ELF-1 (cell line): ENCODE measurements around the gene MALSU1.

Source experiments
- DNase-seq: peaks from one replicate; pipeline ENCODE4 v3.0.0-alpha.2; 2016; ENCODE audit warnings: low read depth, low spot score

The MALSU1 gene

GRCh38 chr7:23335136-23335535, 36.0 kb downstream of the MALSU1 start:
- DNase-seq, result no peak

GRCh38 chr7:23335621-23336020, 36.5 kb downstream of the MALSU1 start:
- DNase-seq, result no peak

DNA sequence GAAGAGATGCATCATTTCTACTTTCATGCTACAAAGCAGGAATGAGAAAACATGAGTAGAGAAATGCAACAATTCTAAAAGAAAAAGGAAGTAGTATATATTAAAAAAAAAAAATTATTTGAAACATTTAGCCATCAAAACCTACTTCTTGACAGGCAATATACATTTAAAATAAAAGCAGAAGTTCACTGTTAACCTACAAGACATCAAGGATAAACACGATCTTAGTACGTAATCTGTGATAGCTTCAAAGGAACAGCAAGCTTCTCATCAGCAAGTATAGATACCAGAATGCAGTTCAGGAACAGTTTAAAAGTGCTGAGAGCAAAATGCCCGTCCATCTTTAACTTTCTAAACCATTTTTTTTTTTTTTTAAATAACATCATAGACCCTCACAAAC, 36.9 kb downstream of the MALSU1 start:
- no peak for DNase-seq

- DNase-seq, result no peak
These were observed 37.7 kb downstream of the MALSU1 start for GRCh38 chr7:23336799-23337283.

DNA sequence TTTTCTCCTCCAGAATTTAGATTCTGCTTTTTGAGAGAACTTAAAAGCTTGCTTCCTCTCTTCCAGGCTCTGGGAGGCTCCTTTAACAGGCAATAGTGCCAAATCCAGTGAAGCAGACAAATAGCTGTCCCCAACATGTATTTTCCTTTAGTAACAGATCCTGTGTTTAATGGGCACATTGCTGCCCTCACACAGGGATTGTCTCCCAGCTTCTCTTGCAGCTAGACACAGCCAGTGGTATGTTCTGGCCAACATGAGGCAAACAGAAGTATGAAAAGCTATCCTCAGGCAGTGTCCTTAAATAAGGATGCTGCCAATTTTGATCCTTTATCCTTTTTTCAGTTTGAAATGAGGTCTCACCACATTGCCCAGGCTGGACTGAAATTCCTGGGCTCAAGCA, 38.2 kb downstream of the MALSU1 start:
- no peak for DNase-seq

DNA sequence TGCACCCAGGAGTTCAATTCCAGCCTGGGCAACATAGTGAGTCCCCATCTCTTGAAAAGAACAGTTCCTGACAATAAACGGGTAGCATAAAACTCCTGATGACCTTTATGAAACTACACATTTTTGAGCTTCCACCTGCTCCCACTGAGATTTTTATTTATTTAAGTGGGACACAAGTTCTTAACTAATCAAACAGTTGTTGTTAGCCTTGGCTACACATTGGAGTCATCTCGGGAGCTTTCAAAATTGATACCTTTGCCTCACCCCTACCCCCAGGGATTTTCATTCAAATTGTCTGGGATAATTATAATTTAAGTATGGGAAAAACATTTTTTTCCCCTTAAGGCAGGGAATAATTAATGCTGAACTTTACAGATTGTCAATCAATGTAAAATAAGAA, 39.3 kb downstream of the MALSU1 start:
- DNase-seq, result no peak

GRCh38 chr7:23338863-23339262, 39.7 kb downstream of the MALSU1 start:
- no peak for DNase-seq

GRCh38 chr7:23341846-23342598, 42.9 kb downstream of the MALSU1 start:
- DNase-seq, result no peak

DNA sequence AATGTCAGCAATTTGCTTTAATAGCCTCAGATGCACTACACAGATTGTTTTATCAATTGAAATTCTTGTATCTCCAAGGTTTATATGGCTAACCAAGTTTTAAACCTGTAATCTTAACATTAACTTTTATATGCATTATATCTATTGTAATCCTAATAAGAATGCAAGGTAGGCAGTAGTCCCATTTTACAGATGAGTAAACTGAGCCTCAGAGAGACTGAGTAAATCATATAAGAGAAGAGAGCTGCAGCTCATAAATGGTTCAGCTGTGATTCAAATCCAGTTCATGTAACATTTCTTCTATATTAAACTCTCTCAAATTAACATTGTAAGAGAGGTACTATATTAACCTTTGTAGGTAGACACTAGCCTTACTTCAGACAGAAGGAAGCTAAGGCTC, 44.0 kb downstream of the MALSU1 start:
- DNase-seq, result no peak

- DNase-seq, result no peak
These were observed 44.8 kb downstream of the MALSU1 start for GRCh38 chr7:23343806-23344475.

DNA sequence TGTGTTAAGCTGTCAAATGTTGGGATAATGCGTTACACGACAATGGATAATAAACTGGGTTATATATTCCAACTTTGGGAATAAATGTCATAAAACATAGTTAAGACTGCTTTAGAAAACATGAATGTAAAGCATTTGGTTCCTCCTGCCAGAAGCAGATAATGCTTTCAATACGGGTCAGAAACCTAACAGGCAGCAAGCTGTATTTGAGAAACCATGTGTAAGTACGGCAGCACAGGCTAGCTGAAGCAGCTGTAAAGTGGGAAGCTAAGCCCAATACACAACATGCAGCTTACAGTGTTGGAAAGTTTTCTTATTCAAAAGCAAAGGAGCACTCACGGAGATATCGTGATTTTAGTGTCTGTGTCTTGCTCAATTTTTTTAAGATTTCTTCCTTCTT, 46.5 kb downstream of the MALSU1 start:
- no peak for DNase-seq

GRCh38 chr7:23346316-23346715, 47.2 kb downstream of the MALSU1 start:
- DNase-seq, result no peak

DNA sequence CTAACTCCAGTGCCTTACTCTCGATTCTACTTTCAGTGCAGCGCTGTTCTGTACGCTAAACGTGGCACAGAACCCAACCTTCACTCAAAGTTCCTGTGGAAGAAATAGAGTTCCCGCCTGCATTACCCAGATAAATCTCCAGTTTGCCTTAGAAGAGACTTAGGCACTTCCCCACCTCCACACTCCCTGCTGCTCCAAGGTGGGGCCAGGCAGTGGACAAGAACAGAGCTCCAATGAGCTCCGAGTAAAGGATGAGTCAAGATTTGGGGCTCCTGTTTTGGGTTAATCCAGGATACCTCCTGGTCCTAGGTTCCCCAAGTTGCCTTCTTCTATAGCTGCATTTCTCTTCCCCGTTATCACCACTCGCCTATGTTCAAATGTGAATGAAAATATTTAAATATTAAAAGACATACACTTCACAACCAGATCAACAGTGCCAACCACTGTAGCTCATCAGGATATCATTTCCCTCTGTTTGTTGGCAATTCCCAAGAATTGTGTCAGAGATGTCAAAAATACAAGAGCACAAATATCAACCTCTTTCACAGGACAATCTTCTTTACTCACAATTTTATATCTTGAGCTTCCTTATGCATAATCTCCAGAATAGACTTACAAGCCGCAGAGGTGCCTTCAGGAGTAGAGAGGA, 48.0 kb downstream of the MALSU1 start:
- DNase-seq, result no peak

DNA sequence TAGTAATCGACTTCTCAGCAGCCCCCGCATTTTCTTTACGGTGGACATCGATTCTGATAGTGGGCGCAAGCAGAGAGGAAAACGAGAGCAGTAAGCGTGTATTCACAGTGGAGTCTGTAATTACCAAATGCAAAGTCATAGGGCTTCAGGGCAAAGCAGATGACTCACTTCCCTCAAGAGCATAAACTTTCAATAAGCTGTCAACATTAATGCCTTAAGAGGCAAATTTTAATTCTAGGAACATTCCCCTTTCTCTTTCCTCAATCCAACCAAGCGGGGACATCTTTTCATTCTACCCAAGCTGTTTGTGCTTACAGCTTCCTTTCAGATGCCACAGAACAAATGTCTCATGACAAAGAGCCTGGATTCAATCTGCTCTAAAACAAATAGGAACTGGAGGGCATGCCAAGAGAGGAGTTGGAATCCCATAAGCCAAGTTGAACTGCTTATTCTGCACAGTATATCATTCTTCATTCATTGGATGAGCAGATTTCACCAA, 48.6 kb downstream of the MALSU1 start:
- DNase-seq, result peak; percentile 9

- DNase-seq, result no peak
These were observed 50.5 kb downstream of the MALSU1 start for GRCh38 chr7:23349484-23350157.

- no peak for DNase-seq
These were observed 51.3 kb downstream of the MALSU1 start for GRCh38 chr7:23350466-23350865.

GRCh38 chr7:23353172-23353571, 54.0 kb downstream of the MALSU1 start:
- DNase-seq, result no peak

DNA sequence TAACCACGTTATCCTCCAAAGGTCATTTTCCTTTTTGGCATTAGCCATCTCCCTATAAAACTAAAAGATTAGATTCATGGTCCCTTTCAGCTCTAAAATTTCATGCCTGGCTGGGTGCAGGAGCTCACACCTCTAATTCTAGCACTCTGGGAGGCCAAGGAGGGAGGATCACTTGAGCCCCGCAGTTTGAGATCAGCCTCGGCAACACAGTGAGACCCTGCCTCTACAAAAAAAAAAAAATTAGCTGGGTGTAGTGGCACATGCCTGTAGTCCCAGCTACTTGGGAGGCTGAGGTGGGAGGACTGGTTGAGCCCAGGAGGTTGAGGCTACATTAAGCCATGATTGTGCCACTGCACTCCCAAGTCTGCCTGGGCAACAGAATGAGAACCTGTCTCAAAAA, 57.0 kb downstream of the MALSU1 start:
- DNase-seq, result no peak

DNA sequence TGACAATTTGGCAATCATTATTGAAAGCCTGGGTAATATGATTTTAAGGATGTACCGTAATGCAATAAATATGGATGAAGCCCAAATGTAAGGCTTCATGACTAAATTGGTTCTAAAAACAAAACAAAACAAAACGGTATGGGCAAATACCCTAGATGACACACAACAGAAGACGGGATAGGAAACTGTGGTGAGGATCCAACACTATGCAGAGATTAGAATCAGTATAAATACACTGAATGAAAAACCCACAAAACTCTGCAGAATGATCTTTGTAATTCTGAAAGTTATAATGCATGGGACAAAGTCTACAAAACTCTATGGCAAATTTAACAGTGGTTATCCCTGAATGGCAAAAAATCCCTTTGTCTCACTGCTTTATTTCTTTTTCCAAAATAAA, 57.6 kb downstream of the MALSU1 start:
- DNase-seq, result no peak

GRCh38 chr7:23357190-23358093, 58.3 kb downstream of the MALSU1 start:
- no peak for DNase-seq

DNA sequence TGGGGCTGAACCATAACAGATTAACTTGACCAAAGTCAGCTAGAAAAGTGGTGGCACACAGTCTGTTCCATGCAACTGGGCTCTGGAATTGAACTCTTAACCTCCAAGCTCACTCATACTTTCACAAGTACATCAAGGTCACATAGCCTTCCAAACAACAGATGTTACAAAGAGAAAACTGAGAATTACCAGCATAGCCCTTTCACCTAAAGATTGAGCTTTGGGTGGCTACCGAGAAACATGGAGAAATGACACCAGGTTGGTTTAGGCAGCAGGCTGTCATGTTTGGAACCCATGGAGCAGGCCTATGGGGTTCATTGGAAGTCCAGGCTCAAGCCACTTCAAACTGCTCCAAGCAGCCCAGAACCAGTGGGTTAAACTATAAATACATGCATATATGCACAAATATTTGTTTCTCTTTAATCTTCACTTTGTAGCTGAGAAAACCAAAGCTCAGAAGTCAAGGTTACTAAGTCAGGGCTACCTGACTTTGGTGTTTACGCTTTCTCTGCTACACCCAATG, 59.1 kb downstream of the MALSU1 start:
- DNase-seq, result no peak
